OCI-LY1 (cell line): ENCODE results near the gene GJD3.

Experiments used
- CTCF ChIP-seq: fragments of 200-600 bp; sonication (generic), shearing (Covaris generic); IDR thresholded peaks from 2 replicates; pipeline ENCODE4 v1.5.1; 2017; ENCODE audit warnings: mild to moderate bottlenecking, antibody characterized with exemption, low read length, moderate library complexity, mixed read lengths
- EZH2 ChIP-seq: fragments of 200-600 bp; sonication (generic), shearing (Covaris generic); IDR thresholded peaks from 2 replicates; pipeline ENCODE4 v1.8.0; 2017; ENCODE audit warnings: borderline replicate concordance, mixed run types, mild to moderate bottlenecking, antibody characterized with exemption, low read length, moderate library complexity, mixed read lengths

GRCh38 chr17:40372031-40372430, 7.5 kb upstream of the GJD3 start:
- TF ChIP-seq CTCF (no peak), EZH2 (no peak)
